ENCODE data around the gene CDKN2B-AS1.

Gene CDKN2B-AS1

GRCh38 chr9:22165144-22165543 lies 170.6 kb downstream of the CDKN2B-AS1 start:
- DNase-seq: no peak

DNA sequence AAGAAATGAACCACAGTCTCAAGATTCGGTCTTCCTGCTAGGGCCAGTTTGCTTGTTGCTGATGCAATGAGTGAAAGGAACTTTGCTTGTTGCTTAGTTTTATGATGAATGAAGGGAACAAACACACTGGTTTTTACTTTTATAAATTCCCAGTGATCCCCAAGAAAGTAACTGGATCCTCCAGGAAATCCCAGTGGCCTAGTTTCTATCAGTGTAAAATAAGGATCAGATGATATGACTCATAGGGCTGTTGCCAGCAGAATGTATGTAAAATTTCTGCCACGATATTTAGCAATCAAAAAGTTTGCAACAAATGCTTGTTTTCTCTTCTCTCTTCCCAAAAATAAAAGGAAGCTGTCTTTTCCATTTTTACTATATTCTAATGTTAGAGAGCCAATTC lies 174.7 kb downstream of the CDKN2B-AS1 start:
- DNase-seq: no peak

DNA sequence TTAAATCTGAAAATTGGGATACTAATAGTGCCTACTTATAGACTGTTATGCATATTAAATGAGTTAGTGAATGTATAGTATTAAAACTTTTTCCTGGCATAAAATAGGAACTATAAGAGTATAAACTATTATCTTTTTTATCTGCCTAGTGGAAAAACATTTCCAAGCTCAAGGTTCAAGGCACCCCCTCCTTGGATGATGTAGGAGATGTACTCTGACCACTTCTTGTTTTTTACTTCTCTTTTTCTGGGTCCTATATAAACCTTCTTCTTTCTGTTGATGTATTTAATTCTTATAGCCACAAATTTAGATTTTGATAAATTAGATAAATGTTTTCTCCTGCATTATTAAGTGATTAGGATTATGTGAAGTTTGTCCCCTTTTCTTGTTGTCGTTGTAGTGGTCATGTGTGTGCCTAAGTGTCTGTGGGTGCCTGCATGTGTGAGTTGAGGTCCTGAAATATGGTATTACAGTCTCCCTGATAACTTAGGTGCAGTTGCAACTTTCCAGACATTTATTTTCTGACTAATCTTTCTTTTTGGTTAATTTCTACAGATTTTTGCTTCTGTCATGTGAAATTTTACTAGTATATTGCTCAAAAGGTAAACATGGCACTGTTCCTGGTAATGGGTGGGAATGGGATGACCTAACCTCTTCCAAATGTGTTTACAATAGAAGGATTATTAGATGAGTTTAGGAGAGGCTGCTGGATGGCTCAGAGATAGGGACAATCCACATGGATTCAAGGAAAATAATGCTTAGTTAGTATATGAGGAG lies 175.3 kb downstream of the CDKN2B-AS1 start:
- no peak for DNase-seq
